GM19395 (cell line): ENCODE results near the gene G6PD.
"Not testable (repeated sequence)": the region's sequence is repeated elsewhere in the genome, so short reads cannot be mapped to it uniquely, and the experiment has no call there.

ENCODE experiments used
- ATAC-seq: cut with Tn5 transposase; IDR thresholded peaks from one replicate; pipeline ENCODE4 v1.9.1; 2021; ENCODE audit warnings: mild to moderate bottlenecking, moderate library complexity; ENCODE audit not compliant: unreplicated experiment

Gene G6PD

DNA sequence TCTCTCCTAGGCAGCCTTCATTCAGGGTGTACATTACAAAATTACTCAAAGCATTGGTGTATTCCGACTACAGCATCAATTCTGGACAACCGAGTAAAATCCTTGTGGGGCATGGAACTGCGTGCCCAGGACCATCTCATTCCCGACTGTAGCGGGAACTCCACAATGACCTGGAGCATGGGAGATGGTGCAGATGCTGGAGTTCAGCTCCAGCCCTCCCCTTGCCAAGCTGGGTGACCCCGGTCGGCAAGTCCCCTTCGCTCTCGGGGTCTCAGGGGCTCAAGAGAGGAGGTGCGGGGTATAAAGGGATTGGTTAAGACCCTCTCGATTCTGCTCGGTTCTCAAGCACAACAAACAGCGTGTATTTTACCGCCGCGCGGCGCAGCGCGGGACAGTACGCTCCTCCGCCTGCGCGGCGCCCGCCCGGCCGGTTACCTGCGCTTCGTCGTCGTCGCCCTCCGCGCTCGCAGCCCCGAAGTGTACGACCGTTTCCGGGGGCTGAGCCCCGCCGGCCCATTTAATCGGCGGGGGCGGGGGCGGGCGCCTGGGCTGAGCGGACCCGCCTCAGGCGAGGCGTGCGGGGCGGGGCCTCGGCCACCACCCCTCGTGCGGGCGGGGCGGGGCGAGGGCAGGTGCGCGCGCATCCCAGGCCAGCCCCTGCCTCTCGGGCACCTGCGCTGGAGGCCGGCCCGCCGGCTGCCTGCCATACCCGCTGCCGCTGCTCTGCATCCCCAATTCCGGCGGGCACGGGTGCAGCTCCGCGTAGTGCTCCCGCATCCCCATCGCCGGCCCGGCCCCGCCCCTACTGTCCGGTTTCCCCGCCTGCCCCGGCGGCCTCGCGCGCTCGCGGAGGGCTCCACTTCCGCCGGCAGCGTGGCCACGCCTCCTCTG is at the start of gene G6PD:
Gene G6PD (minus strand): TSS at position 493 of the 891 bp plus-strand sequence. CDS start 691 bp downstream, outside the sequence.
- peak; percentile 32 for ATAC-seq

DNA sequence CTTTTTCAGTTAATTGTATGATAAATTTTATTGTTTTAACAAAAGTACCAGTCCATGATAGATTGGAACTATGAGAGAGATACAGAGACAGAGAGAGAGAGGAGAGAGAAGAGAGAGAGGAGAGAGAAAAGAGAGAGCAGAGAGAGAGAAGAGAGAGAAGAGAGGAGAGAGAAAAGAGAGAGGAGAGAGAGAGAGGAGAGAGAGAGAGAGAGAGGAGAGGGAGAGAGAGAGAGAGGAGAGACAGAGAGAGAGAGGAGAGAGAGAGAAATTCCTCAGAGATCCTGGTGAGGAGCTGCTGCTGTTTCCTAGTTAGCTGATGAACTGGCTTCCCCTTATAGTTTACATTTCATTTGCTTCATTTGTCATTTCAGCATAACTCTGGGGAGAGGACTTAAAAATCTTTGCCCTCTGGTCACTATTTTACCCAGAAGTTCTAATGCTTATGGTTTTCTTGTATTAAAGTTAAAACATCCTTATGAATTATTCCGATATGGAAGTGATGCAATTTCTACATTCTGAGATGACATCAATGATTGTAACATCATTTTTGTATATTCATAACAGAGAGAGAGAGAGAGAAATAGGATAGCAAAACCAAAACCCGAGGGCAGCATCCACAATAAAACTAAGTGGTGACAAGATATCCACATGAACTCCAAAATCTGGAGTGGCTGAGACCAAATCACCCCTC is 49.1 kb upstream of the G6PD start:
- ATAC-seq: no peak

GRCh38 chrX:154594491-154594890 is 47.8 kb upstream of the G6PD start:
- no peak for ATAC-seq

- no peak for ATAC-seq
Observed at GRCh38 chrX:154593201-154593600, 46.6 kb upstream of the G6PD start.

DNA sequence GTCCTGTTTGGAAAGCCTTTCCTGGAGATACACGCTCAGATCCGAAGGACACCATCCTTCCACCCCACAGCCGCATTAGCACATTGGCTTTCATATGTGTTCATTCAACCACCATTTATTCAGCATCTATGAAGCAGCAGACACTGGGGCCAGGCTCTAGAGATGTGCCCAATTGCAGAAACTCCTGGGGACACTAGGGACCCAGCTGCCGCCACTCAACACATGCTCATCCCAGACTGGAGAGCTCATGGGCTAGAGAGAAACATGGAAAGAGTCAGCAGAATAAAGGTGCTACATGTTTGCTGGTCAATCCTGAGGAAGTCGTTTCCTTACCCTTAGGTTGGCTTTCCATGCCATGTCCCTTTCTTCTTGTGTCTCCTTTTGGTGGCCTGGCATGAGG is 45.9 kb upstream of the G6PD start:
- ATAC-seq: no peak

DNA sequence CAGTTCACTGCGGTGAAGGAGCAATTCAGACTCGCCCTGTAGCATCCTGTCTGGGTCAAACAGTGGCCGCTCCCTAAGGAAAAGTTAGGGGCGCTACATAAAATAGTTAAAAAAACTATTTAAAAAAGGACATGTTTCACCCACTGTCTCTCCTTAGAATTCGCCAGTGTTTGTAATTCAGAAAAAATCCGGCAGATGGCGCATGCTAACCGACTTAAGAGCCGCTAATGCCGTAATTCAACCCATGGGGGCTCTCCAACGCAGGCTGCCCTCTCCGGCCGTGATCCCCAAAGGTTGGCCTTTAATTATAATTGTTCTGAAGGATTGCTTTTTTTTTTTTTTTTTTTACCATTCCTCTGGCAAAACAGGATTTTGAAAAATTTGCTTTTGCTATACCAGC is 43.8 kb upstream of the G6PD start:
- not testable (repeated sequence) for ATAC-seq

- ATAC-seq: not testable (repeated sequence)
Observed at GRCh38 chrX:154584585-154585183, 38.0 kb upstream of the G6PD start, which contains the start of gene CTAG1A. CTAG1A (plus strand) TSS chrX:154585133; CDS start chrX:154585207, 74 bp downstream.

DNA sequence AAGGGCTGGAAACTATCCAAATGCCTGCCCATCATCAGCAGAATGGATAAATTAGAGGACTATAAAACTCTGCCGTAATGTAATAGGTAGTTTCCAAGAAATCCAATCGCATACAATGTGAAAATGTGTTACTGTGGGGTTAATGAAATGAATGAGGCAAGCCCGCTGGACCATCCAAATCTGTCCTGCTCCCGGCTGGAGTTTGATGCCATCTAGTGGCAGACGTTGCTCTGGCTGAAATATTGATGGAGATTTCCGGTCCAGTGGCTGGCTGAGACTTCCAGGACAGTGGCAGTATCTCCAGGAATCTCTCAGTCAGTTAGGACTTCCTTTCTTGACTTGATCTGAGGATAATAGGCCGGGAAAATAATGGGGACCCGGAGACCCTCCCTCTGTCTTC is 36.3 kb upstream of the G6PD start:
- not testable (repeated sequence) for ATAC-seq

- not testable (repeated sequence) for ATAC-seq
Observed at GRCh38 chrX:154575076-154575475, 28.4 kb upstream of the G6PD start.

DNA sequence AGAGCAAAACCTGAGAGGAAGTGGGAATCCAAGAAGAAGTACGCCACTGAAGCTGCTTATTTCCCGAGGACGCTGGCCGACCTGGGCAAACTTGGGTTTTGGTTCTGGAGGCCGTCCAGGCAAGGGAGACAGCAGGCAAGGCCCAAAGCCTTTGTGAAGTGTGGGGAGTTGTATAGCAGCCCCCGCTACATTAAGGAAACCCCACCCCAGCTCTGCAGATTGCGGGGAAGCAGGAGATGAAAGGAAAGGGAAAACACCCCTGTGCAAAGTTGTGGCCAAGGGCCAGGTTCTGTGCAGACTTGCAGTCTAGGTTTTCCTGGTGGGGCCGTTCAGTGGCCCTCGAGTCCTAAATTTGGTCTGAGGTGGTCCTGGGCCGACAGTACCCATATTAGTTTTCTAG is 26.4 kb upstream of the G6PD start:
- not testable (repeated sequence) for ATAC-seq

- ATAC-seq: not testable (repeated sequence)
Observed at GRCh38 chrX:154570361-154570760, 23.7 kb upstream of the G6PD start.

DNA sequence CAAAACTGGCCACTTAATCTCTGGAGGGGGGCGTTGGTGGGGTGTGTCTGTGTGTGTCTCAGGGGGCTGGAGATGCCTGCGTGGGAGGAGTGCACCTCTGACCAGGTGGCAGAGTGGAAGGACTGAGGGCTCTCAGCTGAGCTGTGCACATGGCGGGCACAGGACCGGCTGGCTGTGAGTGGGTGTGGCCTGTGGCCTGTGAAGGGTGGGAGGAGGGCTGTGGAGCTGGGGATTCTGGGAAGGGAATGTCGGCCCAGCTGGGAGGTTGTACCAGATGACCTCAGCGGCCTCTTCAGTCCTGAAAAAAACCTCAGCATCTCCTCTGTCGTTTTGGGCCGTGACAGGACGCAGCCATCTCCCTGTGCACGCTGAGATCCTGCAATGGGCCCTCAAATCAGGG is 15.6 kb upstream of the G6PD start:
- not testable (repeated sequence) for ATAC-seq

- ATAC-seq: not testable (repeated sequence)
Observed at GRCh38 chrX:154560326-154560725, 13.7 kb upstream of the G6PD start.

- not testable (repeated sequence) for ATAC-seq
Observed at GRCh38 chrX:154558896-154559295, 12.2 kb upstream of the G6PD start.

GRCh38 chrX:154558060-154558690 is 11.5 kb upstream of the G6PD start:
- not testable (repeated sequence) for ATAC-seq

- ATAC-seq: not testable (repeated sequence)
Observed at GRCh38 chrX:154552112-154552806, 5.6 kb upstream of the G6PD start.

GRCh38 chrX:154549766-154550165 is 3.1 kb upstream of the G6PD start:
- ATAC-seq: no peak

- no peak for ATAC-seq
Observed at GRCh38 chrX:154548028-154548316, 1.3 kb upstream of the G6PD start.

DNA sequence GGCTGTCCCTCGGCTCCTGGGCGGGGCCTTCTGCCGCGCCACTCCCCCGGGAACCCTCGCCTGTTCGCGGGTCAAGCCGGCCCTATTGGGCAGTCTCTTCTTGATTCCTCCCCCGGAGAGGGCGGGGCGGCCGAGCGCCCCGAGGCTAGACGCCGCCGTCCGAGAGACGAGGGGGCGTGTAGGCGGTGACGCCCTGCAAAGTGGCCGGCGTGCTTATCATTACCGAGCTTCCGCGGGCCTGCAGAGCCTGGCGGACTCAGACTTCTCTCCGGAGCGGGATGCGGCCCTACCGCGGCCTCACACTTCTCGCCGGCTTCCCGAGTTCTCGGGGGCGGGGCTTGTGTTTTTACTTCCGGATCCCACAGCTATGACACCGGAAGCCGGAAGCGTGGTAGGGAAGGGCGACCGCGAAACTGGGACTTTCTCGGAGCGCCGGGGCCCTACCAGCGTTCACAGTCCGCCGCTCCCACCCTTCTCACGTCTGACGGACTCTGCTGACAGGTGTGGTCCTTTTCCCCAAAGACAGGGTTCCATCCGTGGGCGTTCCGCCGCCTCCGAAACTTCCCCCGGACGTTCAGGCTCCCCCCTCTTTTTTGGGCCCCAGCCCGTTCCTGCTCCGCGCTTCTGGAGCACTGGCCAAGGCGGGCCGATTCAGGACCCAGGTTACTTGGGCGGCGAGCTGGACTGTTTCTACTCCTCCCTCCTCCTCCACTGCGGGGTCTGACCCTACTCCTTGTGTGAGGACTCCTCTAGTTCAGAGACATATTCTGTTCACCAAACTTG is 790 bp upstream of the G6PD start, which contains the start of gene IKBKG:
Gene IKBKG (plus strand): TSS at position 376 of the 783 bp plus-strand sequence. CDS start 4,383 bp downstream, outside the sequence.
- peak; percentile 74 for ATAC-seq
